ENCODE measurements around the gene NF2. TPM values are rescaled to one million over a fixed set of nuclear protein-coding genes. Genes with fewer than 3 reads are reported as not detected.

NF2 gene
- total and polyA plus RNA-seq, 4 donors: 8.9 to 49.7 (median 16.3) TPM

GRCh38 chr22:29700206-29700899 is 96.9 kb downstream of the NF2 start:
- H3K27me3 ChIP-seq (ENCODE audit: control insufficient read depth in 3 of 3, insufficient read depth in 3 of 3, low read length in 2 of 3): no peaks in the 10 kb centered on the region
- H3K27ac ChIP-seq (ENCODE audit: low read depth in 1 of 2, low read length in 1 of 2): no peak overlapping the region
- peaks cover 0 to 2% (median 0%) of the 10 kb centered on the region in 4 donors for H3K9me3 ChIP-seq (ENCODE audit: control insufficient read depth in 4 of 4, insufficient read depth in 3 of 4, low read length in 3 of 4)
- H3K4me3 ChIP-seq: no peak overlapping the region
- H3K9ac ChIP-seq (ENCODE audit: insufficient read depth in 1 of 2, low read length in 2 of 2): no peak overlapping the region
- peaks cover 0 to 55% (median 13%) of the 10 kb centered on the region in 5 donors for H3K4me1 ChIP-seq (ENCODE audit: control insufficient read depth in 5 of 5, insufficient read depth in 5 of 5, low read length in 5 of 5)
- WGBS, 2 donors: 65 to 79% methylated on average over 19 of the region's 19 CpGs
- no peak for ATAC-seq (ENCODE audit: insufficient read depth, low FRiP score)
- TF ChIP-seq, protein P1, sequence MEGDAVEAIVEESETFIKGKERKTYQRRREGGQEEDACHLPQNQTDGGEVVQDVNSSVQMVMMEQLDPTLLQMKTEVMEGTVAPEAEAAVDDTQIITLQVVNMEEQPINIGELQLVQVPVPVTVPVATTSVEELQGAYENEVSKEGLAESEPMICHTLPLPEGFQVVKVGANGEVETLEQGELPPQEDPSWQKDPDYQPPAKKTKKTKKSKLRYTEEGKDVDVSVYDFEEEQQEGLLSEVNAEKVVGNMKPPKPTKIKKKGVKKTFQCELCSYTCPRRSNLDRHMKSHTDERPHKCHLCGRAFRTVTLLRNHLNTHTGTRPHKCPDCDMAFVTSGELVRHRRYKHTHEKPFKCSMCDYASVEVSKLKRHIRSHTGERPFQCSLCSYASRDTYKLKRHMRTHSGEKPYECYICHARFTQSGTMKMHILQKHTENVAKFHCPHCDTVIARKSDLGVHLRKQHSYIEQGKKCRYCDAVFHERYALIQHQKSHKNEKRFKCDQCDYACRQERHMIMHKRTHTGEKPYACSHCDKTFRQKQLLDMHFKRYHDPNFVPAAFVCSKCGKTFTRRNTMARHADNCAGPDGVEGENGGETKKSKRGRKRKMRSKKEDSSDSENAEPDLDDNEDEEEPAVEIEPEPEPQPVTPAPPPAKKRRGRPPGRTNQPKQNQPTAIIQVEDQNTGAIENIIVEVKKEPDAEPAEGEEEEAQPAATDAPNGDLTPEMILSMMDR (IDR thresholded peaks at IDR 0.05; ENCODE audit: control extremely low read depth, extremely low read depth): no peak
- H3K36me3 ChIP-seq (ENCODE audit: control insufficient read depth in 4 of 4, insufficient read depth in 4 of 4, low read length in 4 of 4): peaks cover 0 to 11% (median 2%) of the 10 kb centered on the region in 4 donors
- no peak for DNase-seq

DNA sequence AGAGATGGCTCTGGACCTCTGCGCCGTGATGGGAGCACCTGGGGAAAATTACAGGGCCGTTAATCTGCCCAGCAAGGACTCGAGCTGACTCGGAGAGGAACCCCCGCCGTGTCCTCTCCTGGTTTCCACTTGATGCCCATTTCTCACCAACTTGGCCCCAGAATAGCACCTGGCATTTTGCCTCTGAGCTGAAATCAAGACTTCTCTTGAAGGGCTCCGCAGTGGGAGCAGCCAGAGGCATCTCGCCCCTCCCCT is 97.4 kb downstream of the NF2 start:
- no peak for DNase-seq
- Histone ChIP-seq H3K9me3 (ENCODE audit: control insufficient read depth in 4 of 4, insufficient read depth in 3 of 4, low read length in 3 of 4) (peaks cover 0 to 2% (median 0%) of the 10 kb centered on the region in 4 donors), H3K27ac (ENCODE audit: low read depth in 1 of 2, low read length in 1 of 2) (no peak overlapping the region), H3K9ac (ENCODE audit: insufficient read depth in 1 of 2, low read length in 2 of 2) (no peak overlapping the region), H3K4me3 (no peak overlapping the region), H3K27me3 (ENCODE audit: control insufficient read depth in 3 of 3, insufficient read depth in 3 of 3, low read length in 2 of 3) (no peaks in the 10 kb centered on the region), H3K4me1 (ENCODE audit: control insufficient read depth in 5 of 5, insufficient read depth in 5 of 5, low read length in 5 of 5) (peaks cover 0 to 59% (median 13%) of the 10 kb centered on the region in 5 donors), H3K36me3 (ENCODE audit: control insufficient read depth in 4 of 4, insufficient read depth in 4 of 4, low read length in 4 of 4) (peaks cover 0 to 7% (median 0%) of the 10 kb centered on the region in 4 donors)
- TF ChIP-seq, protein P1 (IDR thresholded peaks at IDR 0.05; ENCODE audit: control extremely low read depth, extremely low read depth): no peak
- 45 to 49% methylated on average over 9 of the region's 9 CpGs for WGBS, 2 donors
- no peak for ATAC-seq (ENCODE audit: insufficient read depth, low FRiP score)

GRCh38 chr22:29701155-29701999 is 97.9 kb downstream of the NF2 start:
- TF ChIP-seq, protein P1 (IDR thresholded peaks at IDR 0.05; ENCODE audit: control extremely low read depth, extremely low read depth): no peak
- DNase-seq (no peak), ATAC-seq (ENCODE audit: insufficient read depth, low FRiP score) (no peak)
- Histone ChIP-seq H3K4me1 (ENCODE audit: control insufficient read depth in 5 of 5, insufficient read depth in 5 of 5, low read length in 5 of 5) (peaks cover 0 to 59% (median 13%) of the 10 kb centered on the region in 5 donors), H3K27ac (ENCODE audit: low read depth in 1 of 2, low read length in 1 of 2) (no peak overlapping the region), H3K36me3 (ENCODE audit: control insufficient read depth in 4 of 4, insufficient read depth in 4 of 4, low read length in 4 of 4) (peaks cover 0 to 6% (median 0%) of the 10 kb centered on the region in 4 donors), H3K9ac (ENCODE audit: insufficient read depth in 1 of 2, low read length in 2 of 2) (no peak overlapping the region), H3K4me3 (no peak overlapping the region), H3K27me3 (ENCODE audit: control insufficient read depth in 3 of 3, insufficient read depth in 3 of 3, low read length in 2 of 3) (no peaks in the 10 kb centered on the region), H3K9me3 (ENCODE audit: control insufficient read depth in 4 of 4, insufficient read depth in 3 of 4, low read length in 3 of 4) (peaks cover 0 to 2% (median 0%) of the 10 kb centered on the region in 4 donors)
- WGBS, 2 donors: 30 to 33% methylated on average over 14 of the region's 14 CpGs

Measured in lung (tissue), 12 donors.